ENCODE results near the gene FRS2.

The FRS2 gene

GRCh38 chr12:69556383-69556782 is 86.2 kb downstream of the FRS2 start:
- TF ChIP-seq CTCF (IDR thresholded peaks at IDR 0.05), result no peak

GRCh38 chr12:69563166-69563762 is 93.1 kb downstream of the FRS2 start:
- TF ChIP-seq CTCF (IDR thresholded peaks at IDR 0.05), result no peak

GRCh38 chr12:69566603-69567002 is 96.4 kb downstream of the FRS2 start:
- TF ChIP-seq CTCF (IDR thresholded peaks at IDR 0.05), result peak; percentile 23; the same call in 1 of the 2 replicates

GRCh38 chr12:69569236-69569635 is 99.0 kb downstream of the FRS2 start:
- TF ChIP-seq CTCF (IDR thresholded peaks at IDR 0.05), result no peak

GRCh38 chr12:69570000-69570516 is 99.9 kb downstream of the FRS2 start:
- TF ChIP-seq CTCF (IDR thresholded peaks at IDR 0.05), result no peak

- TF ChIP-seq CTCF (IDR thresholded peaks at IDR 0.05), result peak; percentile 84
Measured at GRCh38 chr12:69570545-69571399, 100.6 kb downstream of the FRS2 start.

GRCh38 chr12:69575346-69575745 is 105.2 kb downstream of the FRS2 start:
- TF ChIP-seq CTCF (IDR thresholded peaks at IDR 0.05), result no peak
